HepG2 (cell line): ENCODE measurements around the gene ADGRB2. TPM values are rescaled to one million over a fixed set of nuclear protein-coding genes. Genes with fewer than 3 reads are reported as not detected.

Experiments used
- BRCA1 ChIP-seq: sonication (generic); formaldehyde crosslinking; IDR thresholded peaks from 2 replicates; pipeline ENCODE4 v1.4.0; 2020; ENCODE audit warnings: missing genetic modification reagents
- HNF4A ChIP-seq: sonication (generic); formaldehyde crosslinking; IDR thresholded peaks from 2 replicates; pipeline ENCODE4 v1.4.0; 2020; ENCODE audit warnings: missing genetic modification reagents
- HOXA7 ChIP-seq: sonication (generic); formaldehyde crosslinking; IDR thresholded peaks from 2 replicates; pipeline ENCODE4 v1.8.1; 2022; ENCODE audit warnings: mild to moderate bottlenecking, missing genetic modification reagents, moderate library complexity
- MAFG ChIP-seq: sonication (generic); formaldehyde crosslinking; IDR thresholded peaks from 2 replicates; pipeline ENCODE4 v1.5.1; 2020; ENCODE audit warnings: mild to moderate bottlenecking, missing genetic modification reagents
- NFE2L1 ChIP-seq: sonication (generic); formaldehyde crosslinking; IDR thresholded peaks from 2 replicates; pipeline ENCODE4 v1.4.0; 2020; ENCODE audit warnings: missing genetic modification reagents, mild to moderate bottlenecking, borderline replicate concordance
- PAF1 ChIP-seq: IDR thresholded peaks from 2 replicates; pipeline ENCODE4 v1.6.1; 2016; ENCODE audit warnings: missing genetic modification reagents, missing compliant biosample characterization
- PAX8 ChIP-seq: sonication (generic); formaldehyde crosslinking; IDR thresholded peaks from 2 replicates; pipeline ENCODE4 v1.8.0; 2022; ENCODE audit warnings: mild to moderate bottlenecking, missing genetic modification reagents, borderline replicate concordance
- RXRA ChIP-seq: sonication (generic); formaldehyde crosslinking; IDR thresholded peaks from 2 replicates; pipeline ENCODE4 v1.5.1; 2020; ENCODE audit warnings: missing genetic modification reagents
- SETDB1 ChIP-seq: sonication (generic); formaldehyde crosslinking; IDR thresholded peaks from 2 replicates; pipeline ENCODE4 v1.5.1; 2020; ENCODE audit warnings: missing genetic modification reagents, mild to moderate bottlenecking, borderline replicate concordance
- TOPORS ChIP-seq: sonication (generic); formaldehyde crosslinking; IDR thresholded peaks from 2 replicates; pipeline ENCODE4 v1.8.0; 2023; ENCODE audit warnings: mild to moderate bottlenecking, missing genetic modification reagents
- U2AF1 ChIP-seq: fragments of 200-400 bp; formaldehyde crosslinking; optimal IDR thresholded peaks from 2 replicates; pipeline ENCODE3; 2017; ENCODE audit warnings: mild to moderate bottlenecking, low read depth, low read length
- ZNF234 ChIP-seq: sonication (generic); formaldehyde crosslinking; conservative IDR thresholded peaks from 2 replicates; pipeline ENCODE4 v1.5.1; 2020; ENCODE audit warnings: mild to moderate bottlenecking, missing genetic modification reagents
- ZNF251 ChIP-seq: sonication (generic); formaldehyde crosslinking; IDR thresholded peaks from 2 replicates; pipeline ENCODE4 v1.9.0; 2021; ENCODE audit warnings: mild to moderate bottlenecking, missing genetic modification reagents
- ZNF629 ChIP-seq: sonication (generic); formaldehyde crosslinking; conservative IDR thresholded peaks from 2 replicates; pipeline ENCODE4 v1.5.0; 2020; ENCODE audit warnings: missing genetic modification reagents
- ZNF75D ChIP-seq: sonication (generic); formaldehyde crosslinking; IDR thresholded peaks from 2 replicates; pipeline ENCODE4 v1.8.1; 2023; ENCODE audit warnings: missing genetic modification reagents, mild to moderate bottlenecking, borderline replicate concordance
- ZNF766 ChIP-seq: sonication (generic); formaldehyde crosslinking; IDR thresholded peaks from 2 replicates; pipeline ENCODE4 v1.5.0; 2020; ENCODE audit warnings: missing genetic modification reagents, borderline replicate concordance
- ZNF879 ChIP-seq: sonication (generic); formaldehyde crosslinking; IDR thresholded peaks from 2 replicates; pipeline ENCODE4 v1.8.1; 2023; ENCODE audit warnings: missing genetic modification reagents
- ZNF883 ChIP-seq: sonication (generic); formaldehyde crosslinking; IDR thresholded peaks from 2 replicates; pipeline ENCODE4 v1.5.1; 2020; ENCODE audit warnings: mild to moderate bottlenecking, missing genetic modification reagents; ENCODE audit errors: not compliant biosample characterization
- polyA plus RNA-seq, 8 experiments: library from polyadenylated mRNA; depleted of rRNA in 3 of 8; stranded (reverse) in 7 of 8; unstranded in 1 of 8; fragments of >200 nt; fragmentation: Illumina TruSeq in 4 of 8; extraction: Trizol in 4 of 8; gene quantifications; 2 replicates each; pipeline versions ENCODE4 v1.2.1 to v1.2.3, GENCODE V29; 2011 to 2016; ENCODE audit warnings: low read depth in 4 of 8, missing spikeins in 1 of 8, mixed read lengths in 1 of 8; ENCODE audit not compliant: insufficient read depth in 1 of 8
- total RNA-seq, 5 experiments: library from RNA; depleted of rRNA; stranded (reverse); fragments of >200 nt; fragmentation: Illumina TruSeq; extraction: Trizol; gene quantifications; 2 replicates each; pipeline ENCODE4 v1.2.3, GENCODE V29; 2016; ENCODE audit warnings: low read depth in 1 of 5
- TF ChIP-seq, protein P1 (sequence below): sonication (generic); formaldehyde crosslinking; IDR thresholded peaks from 2 replicates; pipeline ENCODE4 v1.4.0; 2020; ENCODE audit warnings: missing genetic modification reagents
- TF ChIP-seq, protein P2 (sequence below): sonication (generic); formaldehyde crosslinking; conservative IDR thresholded peaks from 2 replicates; pipeline ENCODE4 v1.5.0; 2020; ENCODE audit warnings: missing genetic modification reagents
- TF ChIP-seq, protein P3 (sequence below): sonication (generic); formaldehyde crosslinking; IDR thresholded peaks from 2 replicates; pipeline ENCODE4 v1.5.0; 2020; ENCODE audit warnings: mild to moderate bottlenecking, low read depth, missing genetic modification reagents, borderline replicate concordance
- TF ChIP-seq, protein P4 (sequence below): sonication (generic); formaldehyde crosslinking; IDR thresholded peaks from 2 replicates; pipeline ENCODE4 v1.4.0; 2020; ENCODE audit warnings: missing genetic modification reagents
- TF ChIP-seq, protein P5 (sequence below): sonication (generic); formaldehyde crosslinking; IDR thresholded peaks from 2 replicates; pipeline ENCODE4 v1.5.0; 2020; ENCODE audit warnings: missing genetic modification reagents, mild to moderate bottlenecking, borderline replicate concordance
- TF ChIP-seq, protein P6 (sequence below): sonication (generic); formaldehyde crosslinking; IDR thresholded peaks from 2 replicates; pipeline ENCODE4 v1.9.0; 2021; ENCODE audit warnings: missing genetic modification reagents, borderline replicate concordance

Gene ADGRB2
- total and polyA plus RNA-seq, 2 of the 13 experiments (the other 11 are each of a cell fraction or from before 2014, with no cell fraction given): 0.03 to 0.09 TPM

DNA sequence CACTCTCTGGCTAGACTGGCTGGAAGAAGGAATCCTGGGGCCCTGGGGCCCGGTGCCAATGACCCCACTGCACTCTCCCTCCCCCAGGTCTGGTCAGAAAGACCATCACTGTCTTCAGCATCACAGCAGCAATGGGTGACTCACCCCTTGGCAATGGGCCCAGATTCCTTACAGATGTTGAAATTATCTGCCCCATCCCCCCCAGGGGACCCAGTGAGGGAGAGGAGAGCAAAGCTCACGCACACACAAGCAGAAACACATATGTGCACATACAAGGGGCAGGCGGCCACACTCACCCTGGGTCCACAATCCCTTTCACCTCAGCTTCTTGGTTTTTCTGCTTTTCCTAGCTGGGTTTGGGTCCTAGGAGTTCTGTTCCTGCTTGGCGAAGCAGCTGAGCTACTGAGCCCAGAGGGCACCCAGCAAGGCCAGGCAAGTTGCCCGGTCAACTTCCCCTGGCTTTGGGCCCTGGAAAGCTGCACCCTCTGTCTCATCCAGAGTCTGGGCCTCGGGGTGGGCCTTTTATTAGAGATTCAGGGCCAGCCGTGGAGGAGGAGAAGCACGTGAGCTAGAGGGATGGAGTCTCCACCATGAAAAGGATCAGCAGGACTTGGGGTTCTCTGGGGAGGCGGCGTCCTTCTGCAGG is 62.9 kb downstream of the ADGRB2 start (continued):
- TF ChIP-seq, protein P1, sequence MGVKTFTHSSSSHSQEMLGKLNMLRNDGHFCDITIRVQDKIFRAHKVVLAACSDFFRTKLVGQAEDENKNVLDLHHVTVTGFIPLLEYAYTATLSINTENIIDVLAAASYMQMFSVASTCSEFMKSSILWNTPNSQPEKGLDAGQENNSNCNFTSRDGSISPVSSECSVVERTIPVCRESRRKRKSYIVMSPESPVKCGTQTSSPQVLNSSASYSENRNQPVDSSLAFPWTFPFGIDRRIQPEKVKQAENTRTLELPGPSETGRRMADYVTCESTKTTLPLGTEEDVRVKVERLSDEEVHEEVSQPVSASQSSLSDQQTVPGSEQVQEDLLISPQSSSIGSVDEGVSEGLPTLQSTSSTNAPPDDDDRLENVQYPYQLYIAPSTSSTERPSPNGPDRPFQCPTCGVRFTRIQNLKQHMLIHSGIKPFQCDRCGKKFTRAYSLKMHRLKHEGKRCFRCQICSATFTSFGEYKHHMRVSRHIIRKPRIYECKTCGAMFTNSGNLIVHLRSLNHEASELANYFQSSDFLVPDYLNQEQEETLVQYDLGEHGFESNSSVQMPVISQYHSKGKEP: no peak
- TF ChIP-seq U2AF1 (no peak), ZNF883 (CRISPR knock-in tag) (no peak), ZNF766 (no peak), PAF1 (no peak), ZNF75D (CRISPR knock-in tag) (no peak), ZNF629 (CRISPR knock-in tag) (peak; percentile 51), ZNF251 (no peak), ZNF234 (CRISPR knock-in tag) (no peak), SETDB1 (no peak), ZNF879 (CRISPR knock-in tag) (no peak), RXRA (peak; percentile 94), NFE2L1 (CRISPR knock-in tag) (no peak), MAFG (CRISPR knock-in tag) (no peak), TOPORS (CRISPR knock-in tag) (no peak), BRCA1 (CRISPR knock-in tag) (no peak), HNF4A (CRISPR knock-in tag) (peak; percentile 92), PAX8 (no peak), HOXA7 (CRISPR knock-in tag) (no peak)
- TF ChIP-seq, protein P2, sequence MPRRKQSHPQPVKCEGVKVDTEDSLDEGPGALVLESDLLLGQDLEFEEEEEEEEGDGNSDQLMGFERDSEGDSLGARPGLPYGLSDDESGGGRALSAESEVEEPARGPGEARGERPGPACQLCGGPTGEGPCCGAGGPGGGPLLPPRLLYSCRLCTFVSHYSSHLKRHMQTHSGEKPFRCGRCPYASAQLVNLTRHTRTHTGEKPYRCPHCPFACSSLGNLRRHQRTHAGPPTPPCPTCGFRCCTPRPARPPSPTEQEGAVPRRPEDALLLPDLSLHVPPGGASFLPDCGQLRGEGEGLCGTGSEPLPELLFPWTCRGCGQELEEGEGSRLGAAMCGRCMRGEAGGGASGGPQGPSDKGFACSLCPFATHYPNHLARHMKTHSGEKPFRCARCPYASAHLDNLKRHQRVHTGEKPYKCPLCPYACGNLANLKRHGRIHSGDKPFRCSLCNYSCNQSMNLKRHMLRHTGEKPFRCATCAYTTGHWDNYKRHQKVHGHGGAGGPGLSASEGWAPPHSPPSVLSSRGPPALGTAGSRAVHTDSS (CRISPR knock-in tag): no peak
- TF ChIP-seq, protein P3, sequence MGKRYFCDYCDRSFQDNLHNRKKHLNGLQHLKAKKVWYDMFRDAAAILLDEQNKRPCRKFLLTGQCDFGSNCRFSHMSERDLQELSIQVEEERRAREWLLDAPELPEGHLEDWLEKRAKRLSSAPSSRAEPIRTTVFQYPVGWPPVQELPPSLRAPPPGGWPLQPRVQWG: no peak
- TF ChIP-seq, protein P4, sequence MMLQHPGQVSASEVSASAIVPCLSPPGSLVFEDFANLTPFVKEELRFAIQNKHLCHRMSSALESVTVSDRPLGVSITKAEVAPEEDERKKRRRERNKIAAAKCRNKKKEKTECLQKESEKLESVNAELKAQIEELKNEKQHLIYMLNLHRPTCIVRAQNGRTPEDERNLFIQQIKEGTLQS (CRISPR knock-in tag): peak; percentile 99
- TF ChIP-seq, protein P5, sequence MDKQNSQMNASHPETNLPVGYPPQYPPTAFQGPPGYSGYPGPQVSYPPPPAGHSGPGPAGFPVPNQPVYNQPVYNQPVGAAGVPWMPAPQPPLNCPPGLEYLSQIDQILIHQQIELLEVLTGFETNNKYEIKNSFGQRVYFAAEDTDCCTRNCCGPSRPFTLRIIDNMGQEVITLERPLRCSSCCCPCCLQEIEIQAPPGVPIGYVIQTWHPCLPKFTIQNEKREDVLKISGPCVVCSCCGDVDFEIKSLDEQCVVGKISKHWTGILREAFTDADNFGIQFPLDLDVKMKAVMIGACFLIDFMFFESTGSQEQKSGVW (CRISPR knock-in tag): no peak
- TF ChIP-seq, protein P6, sequence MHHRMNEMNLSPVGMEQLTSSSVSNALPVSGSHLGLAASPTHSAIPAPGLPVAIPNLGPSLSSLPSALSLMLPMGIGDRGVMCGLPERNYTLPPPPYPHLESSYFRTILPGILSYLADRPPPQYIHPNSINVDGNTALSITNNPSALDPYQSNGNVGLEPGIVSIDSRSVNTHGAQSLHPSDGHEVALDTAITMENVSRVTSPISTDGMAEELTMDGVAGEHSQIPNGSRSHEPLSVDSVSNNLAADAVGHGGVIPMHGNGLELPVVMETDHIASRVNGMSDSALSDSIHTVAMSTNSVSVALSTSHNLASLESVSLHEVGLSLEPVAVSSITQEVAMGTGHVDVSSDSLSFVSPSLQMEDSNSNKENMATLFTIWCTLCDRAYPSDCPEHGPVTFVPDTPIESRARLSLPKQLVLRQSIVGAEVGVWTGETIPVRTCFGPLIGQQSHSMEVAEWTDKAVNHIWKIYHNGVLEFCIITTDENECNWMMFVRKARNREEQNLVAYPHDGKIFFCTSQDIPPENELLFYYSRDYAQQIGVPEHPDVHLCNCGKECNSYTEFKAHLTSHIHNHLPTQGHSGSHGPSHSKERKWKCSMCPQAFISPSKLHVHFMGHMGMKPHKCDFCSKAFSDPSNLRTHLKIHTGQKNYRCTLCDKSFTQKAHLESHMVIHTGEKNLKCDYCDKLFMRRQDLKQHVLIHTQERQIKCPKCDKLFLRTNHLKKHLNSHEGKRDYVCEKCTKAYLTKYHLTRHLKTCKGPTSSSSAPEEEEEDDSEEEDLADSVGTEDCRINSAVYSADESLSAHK (CRISPR knock-in tag): no peak
